Activated B cell treated with CpG ODN at 0.5 μM for 24 hours (primary cell): Measurements from ENCODE around the gene VPS25. TPM values are rescaled to one million over a fixed set of nuclear protein-coding genes. Genes with fewer than 3 reads are reported as not detected.

Experiments used
- ATAC-seq: fragments of 200-7000 bp; cut with Tn5 transposase; one replicate; pipeline ENCODE4 v1.10.0; 2021; ENCODE audit warnings: low read depth, mild to moderate bottlenecking, moderate library complexity
- CTCF ChIA-PET: fragments of 350-600 bp; sonication (Branson Sonifier 250); formaldehyde crosslinking; loops from one replicate; lab custom pipeline; 2021; ENCODE audit warnings: antibody characterized with exemption; lab: Charles Lee
- POLR2A ChIA-PET: fragments of 350-600 bp; sonication (Branson Sonifier 250); formaldehyde crosslinking; loops from one replicate; lab custom pipeline; 2021; ENCODE audit warnings: antibody characterized with exemption; lab: Charles Lee
- DNase-seq: peaks from one replicate; pipeline ENCODE4 v3.0.0; 2022
- H3K27ac Mint-ChIP-seq: one replicate; pipeline ENCODE4 v1.8.0; 2020; ENCODE audit warnings: mixed read lengths
- H3K27me3 Mint-ChIP-seq: one replicate; pipeline ENCODE4 v1.8.0; 2021; ENCODE audit warnings: mixed read lengths
- H3K36me3 Mint-ChIP-seq: one replicate; pipeline ENCODE4 v1.8.0; 2021; ENCODE audit warnings: low read depth, mixed read lengths
- H3K4me1 Mint-ChIP-seq: one replicate; pipeline ENCODE4 v1.8.0; 2021; ENCODE audit warnings: mixed read lengths
- H3K4me3 Mint-ChIP-seq: one replicate; pipeline ENCODE4 v1.8.0; 2020; ENCODE audit warnings: mild to moderate bottlenecking, mixed read lengths
- H3K9me3 Mint-ChIP-seq: one replicate; pipeline ENCODE4 v1.8.0; 2020; ENCODE audit warnings: mixed read lengths
- CTCF ChIP-seq: fragments of 200-600 bp; IDR thresholded peaks from one replicate; pipeline ENCODE4 v1.8.0; 2022; ENCODE audit warnings: antibody characterized with exemption, mild to moderate bottlenecking
- intact Hi-C: fragments of 100-400 bp; cut with micrococcal nuclease; formaldehyde crosslinking; loops from one replicate; pipeline ENCODE4 v1.15.1; 2024
- total RNA-seq: library from RNA; stranded (reverse); gene quantifications from 2 replicates; pipeline ENCODE4 v1.2.3, GENCODE V29; 2022

VPS25 gene
- total RNA-seq, 1 donor from 2014 or later = 49.8 TPM

DNA sequence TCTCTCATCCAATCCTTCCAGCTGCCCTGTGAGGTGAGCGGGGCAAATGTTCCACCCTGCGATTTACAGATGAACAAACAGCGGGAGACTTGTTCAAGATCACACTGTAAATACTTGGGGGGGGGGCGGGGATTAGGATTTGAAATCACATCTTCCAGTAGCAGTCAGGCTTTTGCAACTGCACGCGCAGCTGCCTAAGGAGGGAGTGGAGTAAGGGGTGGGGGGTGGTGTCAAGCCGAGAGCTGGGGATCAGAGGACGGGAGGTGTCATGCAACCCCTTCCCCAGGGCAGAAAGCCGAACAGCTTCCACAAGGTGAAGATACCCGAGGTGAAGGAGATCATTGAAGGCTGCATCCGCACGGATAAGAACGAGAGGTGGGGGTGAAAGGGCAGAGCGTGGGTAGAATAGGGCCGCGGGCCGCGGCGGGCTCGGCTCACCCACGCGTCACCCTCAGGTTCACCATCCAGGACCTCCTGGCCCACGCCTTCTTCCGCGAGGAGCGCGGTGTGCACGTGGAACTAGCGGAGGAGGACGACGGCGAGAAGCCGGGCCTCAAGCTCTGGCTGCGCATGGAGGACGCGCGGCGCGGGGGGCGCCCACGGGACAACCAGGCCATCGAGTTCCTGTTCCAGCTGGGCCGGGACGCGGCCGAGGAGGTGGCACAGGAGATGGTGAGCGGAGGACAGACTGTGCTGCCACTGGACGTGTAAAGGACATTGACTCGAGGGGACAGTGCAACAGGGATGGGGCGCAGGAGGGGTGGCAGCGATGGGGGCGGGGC is 11.8 kb downstream of the VPS25 start:
- intact Hi-C loops = no loop called here
- Mint-ChIP-seq H3K4me1 (peaks cover 18% of the 10 kb centered on the region), H3K27me3 (peaks cover 67% of the 10 kb centered on the region), H3K9me3 (no peaks in the 10 kb centered on the region), H3K27ac (no peak overlapping the region), H3K4me3 (peak overlapping the region; percentile 11), H3K36me3 (no peaks in the 10 kb centered on the region)
- DNase-seq = no peak
- ChIA-PET CTCF (no interaction called here), POLR2A (interaction anchor here (1.0 to 1.5 kb wide), 3 partner anchors 11 to 177 kb away, joined by 3 to 7 read pairs (median 4); partner anchors contain the start of gene VPS25)
- TF ChIP-seq CTCF = no peak
- no peak for ATAC-seq

DNA sequence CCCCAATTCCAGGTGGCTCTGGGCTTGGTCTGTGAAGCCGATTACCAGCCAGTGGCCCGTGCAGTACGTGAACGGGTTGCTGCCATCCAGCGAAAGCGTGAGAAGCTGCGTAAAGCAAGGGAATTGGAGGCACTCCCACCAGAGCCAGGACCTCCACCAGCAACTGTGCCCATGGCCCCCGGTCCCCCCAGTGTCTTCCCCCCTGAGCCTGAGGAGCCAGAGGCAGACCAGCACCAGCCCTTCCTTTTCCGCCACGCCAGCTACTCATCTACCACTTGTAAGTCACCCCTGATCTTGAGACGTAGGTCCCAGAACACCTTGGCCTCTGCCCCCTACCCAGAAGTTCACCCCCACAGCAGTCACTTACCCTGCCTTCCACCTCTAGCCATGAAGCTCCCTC is 14.0 kb downstream of the VPS25 start:
- intact Hi-C loops = no loop called here

DNA sequence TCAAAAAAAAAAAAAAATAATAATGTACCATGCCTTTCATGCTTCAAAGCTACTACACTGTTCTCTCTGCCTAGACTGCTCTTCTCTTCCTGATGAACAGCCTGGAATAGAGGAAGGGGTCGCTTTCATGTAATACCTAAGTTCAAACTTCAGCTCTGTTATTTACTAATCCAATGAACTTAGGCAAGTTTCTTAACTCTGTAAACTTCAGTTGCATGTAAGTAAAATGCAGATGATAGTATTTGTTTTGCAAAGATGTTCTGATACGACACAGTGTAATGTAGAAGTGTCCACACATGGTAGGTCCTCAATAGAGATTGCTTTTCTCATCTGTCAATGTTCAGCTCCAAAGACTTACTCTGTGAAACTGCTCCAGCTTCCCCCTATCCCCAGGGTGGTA is 18.7 kb downstream of the VPS25 start:
- H3K4me3 Mint-ChIP-seq = no peak overlapping the region
- peaks cover 27% of the 10 kb centered on the region for H3K27me3 Mint-ChIP-seq
- POLR2A ChIA-PET = interaction anchor here (0.9 kb wide), 1 partner anchor 19 kb away, joined by 4 read pairs; the partner anchor contains the start of gene VPS25
- H3K4me1 Mint-ChIP-seq = peaks cover 10% of the 10 kb centered on the region
- DNase-seq (no peak), ATAC-seq (no peak)
- CTCF ChIA-PET = no interaction called here
- intact Hi-C loops = no loop called here
- H3K27ac Mint-ChIP-seq = no peak overlapping the region
- no peaks in the 10 kb centered on the region for H3K9me3 Mint-ChIP-seq
- TF ChIP-seq CTCF = no peak
- peaks cover 7% of the 10 kb centered on the region for H3K36me3 Mint-ChIP-seq

More for the DNA sequence above, 14.0 kb downstream of the VPS25 start:
- H3K4me1 Mint-ChIP-seq = peaks cover 10% of the 10 kb centered on the region
- ATAC-seq = no peak
- H3K27ac Mint-ChIP-seq = no peak overlapping the region
- no peaks in the 10 kb centered on the region for H3K9me3 Mint-ChIP-seq
- H3K27me3 Mint-ChIP-seq = peaks cover 63% of the 10 kb centered on the region
- no peak overlapping the region for H3K4me3 Mint-ChIP-seq
- ChIA-PET POLR2A (no interaction called here), CTCF (no interaction called here)
- TF ChIP-seq CTCF = no peak
- H3K36me3 Mint-ChIP-seq = no peaks in the 10 kb centered on the region
- no peak for DNase-seq

DNA sequence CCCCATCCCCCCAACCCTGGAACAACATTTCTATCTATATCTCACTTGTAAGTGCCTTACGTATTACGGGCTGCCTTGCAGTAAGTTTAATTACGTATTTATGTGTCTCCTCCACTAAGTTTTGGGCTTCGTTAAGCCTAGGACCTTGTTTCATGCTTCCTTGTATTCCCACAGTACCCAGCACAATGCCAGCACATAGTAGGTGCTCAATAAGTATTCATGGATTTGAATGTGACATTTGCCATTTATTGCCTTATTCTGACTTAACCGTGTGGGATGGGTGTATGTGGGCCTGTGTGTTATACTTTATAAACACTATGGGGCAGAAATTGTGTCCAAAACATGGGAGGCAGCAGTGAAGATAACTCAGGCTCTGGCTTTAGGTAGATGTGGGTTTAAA is 19.3 kb downstream of the VPS25 start:
- CTCF ChIA-PET = no interaction called here
- Mint-ChIP-seq H3K27ac (no peak overlapping the region), H3K27me3 (peaks cover 21% of the 10 kb centered on the region), H3K36me3 (peaks cover 7% of the 10 kb centered on the region), H3K4me1 (peaks cover 15% of the 10 kb centered on the region), H3K4me3 (no peak overlapping the region), H3K9me3 (no peaks in the 10 kb centered on the region)
- intact Hi-C loops = no loop called here
- POLR2A ChIA-PET = no interaction called here
- DNase-seq = no peak
- no peak for TF ChIP-seq CTCF
- ATAC-seq = no peak

- no peaks in the 10 kb centered on the region for H3K9me3 Mint-ChIP-seq
- TF ChIP-seq CTCF = no peak
- DNase-seq = no peak
- ATAC-seq = no peak
- ChIA-PET POLR2A (no interaction called here), CTCF (no interaction called here)
- H3K27me3 Mint-ChIP-seq = peaks cover 3% of the 10 kb centered on the region
- intact Hi-C loops = no loop called here
- peaks cover 28% of the 10 kb centered on the region for H3K4me1 Mint-ChIP-seq
- no peak overlapping the region for H3K27ac Mint-ChIP-seq
- H3K36me3 Mint-ChIP-seq = peaks cover 11% of the 10 kb centered on the region
- H3K4me3 Mint-ChIP-seq = no peak overlapping the region
Measured at GRCh38 chr17:42795061-42795460, 21.8 kb downstream of the VPS25 start.
